ENCODE measurements around the gene OR8A1.
"Not testable (repeated sequence)": the region's sequence is repeated elsewhere in the genome, so short reads cannot be mapped to it uniquely, and the experiment has no call there.

OR8A1 gene

DNA sequence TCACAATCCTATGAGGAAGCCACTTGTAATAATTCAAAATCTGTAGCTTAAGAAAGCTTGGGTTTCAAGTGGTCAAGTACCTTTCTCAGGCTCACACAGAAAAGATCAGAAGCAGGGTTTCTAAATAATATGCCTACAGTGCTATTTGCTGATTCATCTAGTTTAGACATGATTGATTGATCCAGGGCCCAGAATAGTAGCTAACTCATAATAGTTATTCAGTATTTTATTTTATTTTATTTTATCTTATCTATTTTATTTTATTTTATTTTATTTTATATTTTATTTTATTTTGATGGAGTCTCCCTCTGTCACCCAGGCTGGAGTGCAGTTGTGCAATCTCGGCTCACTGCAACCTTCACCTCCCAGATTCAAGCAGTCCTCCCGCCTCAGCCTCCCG, 25.5 kb downstream of the OR8A1 start:
- FAIRE-seq = no peak

DNA sequence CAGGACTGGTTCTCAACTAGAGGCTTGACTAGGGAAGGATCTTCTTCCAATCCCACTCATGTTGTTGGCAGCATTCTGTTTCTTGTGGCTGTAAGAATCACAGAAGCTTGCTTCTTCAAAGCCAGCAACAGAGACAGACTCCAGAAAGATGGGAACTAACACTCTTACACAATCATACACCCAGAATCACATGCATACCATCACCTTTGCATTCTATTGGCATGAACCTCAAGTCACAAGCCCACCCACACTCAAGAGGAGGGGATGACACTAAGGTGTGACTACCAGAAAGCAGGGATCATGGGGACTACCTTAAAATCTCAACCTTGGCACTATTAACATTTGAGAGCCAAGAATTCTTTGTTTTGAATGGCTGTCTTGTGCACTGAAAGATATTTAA, 27.8 kb downstream of the OR8A1 start:
- FAIRE-seq = no peak

DNA sequence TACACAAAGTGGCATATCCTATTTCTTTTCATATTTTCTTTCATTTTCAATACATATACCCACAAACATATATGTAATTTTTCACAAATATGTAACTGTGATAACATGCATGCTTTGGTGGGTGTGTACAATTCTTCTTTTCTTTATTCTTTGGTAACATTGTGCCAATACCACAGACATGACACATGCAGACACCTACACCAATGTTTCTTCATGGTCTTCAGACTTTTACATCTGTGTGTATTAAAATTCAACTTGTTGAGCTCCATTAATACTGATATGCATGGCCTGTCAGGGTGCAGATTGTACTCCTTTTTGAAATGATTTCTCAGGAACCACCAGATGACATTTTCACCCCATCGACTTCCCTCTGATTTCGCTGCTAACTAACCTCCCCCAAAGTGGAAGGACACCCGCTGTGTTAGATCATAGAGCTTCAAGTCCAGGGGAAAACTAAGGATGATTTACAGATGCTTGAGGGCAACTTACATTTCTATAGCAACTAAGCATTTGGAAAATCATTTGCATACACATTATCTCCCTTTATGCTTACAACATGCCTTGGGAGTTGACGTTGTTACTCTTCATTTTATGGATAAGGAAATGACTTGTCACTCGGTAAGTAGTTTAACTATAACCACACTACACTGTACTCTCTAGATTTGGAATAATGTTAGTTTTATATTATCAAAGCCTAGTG, 31.0 kb downstream of the OR8A1 start:
- FAIRE-seq = no peak

DNA sequence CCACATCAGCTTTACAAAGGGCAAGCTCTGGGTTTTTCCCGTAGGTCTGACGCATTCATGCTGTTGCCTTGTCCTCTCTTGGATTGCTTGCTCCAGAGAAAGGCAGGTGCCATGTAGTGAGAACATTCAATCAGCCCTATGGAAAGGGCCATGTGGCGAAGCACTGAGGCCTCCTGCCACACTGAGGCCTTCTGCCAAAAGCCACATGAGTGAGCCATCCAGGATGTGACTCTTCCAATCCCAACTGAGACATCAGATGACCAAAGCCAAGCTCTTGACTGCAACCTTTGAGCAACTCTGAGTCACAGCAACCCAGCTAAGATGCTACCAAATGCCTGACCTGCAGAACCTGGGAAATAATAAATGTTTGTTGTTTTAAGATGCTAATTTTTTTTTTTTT, 32.4 kb downstream of the OR8A1 start:
- no peak for FAIRE-seq

DNA sequence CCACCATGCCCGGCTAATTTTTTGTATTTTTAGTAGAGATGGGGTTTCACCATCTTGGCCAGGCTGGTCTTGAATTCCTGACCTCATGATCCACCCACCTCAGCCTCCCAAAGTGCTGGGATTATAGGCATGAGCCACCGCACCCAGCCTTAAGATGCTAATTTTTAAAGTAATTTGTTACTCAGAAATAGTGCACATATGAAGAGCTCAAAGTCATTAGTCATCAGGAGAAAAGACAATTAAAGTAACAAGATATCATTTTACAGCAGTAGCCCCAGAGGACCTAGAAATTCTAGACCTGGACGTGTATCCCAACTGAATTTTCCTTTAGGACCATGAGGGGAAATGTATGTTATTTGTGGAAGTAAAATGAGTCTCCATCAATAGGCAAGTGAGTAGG, 32.9 kb downstream of the OR8A1 start:
- not testable (repeated sequence) for FAIRE-seq

DNA sequence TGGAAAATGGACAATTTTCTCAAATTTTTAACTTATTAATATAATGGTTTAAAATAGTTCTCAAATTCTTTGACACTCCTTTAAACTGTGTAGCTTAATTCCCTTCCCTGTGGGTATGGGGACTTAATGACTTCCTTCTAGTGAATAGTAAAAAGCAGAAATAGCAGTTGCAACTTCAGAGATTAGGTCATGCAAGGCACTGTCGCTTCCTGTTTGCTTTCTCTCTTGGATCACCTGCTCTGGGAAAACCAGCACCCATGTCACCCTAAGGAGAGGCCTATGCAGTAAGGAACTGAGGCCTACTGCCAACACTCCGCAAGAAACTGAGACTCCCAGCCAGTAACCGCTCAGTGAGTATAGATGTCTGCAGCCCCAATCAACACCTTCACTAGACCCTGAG, 35.9 kb downstream of the OR8A1 start:
- FAIRE-seq = no peak

DNA sequence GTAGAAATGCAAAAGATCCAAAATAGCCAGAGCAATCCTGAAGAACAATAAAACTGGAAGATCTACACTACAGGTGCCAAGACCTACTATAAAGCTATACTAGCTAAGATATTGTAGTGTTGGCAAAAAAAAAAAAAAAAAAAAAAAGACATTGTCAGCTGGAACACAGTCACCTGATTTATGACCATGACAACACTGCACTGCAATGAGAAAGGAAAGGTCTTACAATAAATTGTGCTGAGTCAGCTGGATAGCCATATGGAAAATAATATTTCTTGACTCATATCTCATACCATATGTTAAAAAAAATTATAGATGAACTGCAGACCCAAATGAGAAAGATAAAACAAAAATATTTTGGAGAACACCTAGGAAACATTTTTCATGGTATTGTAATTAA, 38.4 kb downstream of the OR8A1 start:
- no peak for FAIRE-seq

DNA sequence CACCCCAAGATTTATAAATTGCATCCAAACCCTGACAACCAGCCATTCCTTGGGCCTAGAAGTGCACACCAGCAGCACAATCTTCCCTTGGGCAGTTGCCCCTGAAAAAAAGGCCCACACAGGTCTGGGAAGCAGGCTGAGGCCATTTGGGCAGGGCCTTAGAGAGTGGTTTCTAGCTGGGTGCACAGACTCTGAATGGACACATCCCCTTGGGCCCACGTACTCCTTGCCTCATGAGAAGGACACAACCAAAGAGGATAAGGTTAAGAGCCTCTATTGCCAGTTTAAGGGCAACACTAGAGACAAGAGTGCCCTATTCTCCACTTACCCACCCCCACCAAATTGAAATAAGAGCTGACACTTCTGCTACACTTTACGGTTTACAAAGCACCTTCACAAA, 40.5 kb downstream of the OR8A1 start:
- no peak for FAIRE-seq

DNA sequence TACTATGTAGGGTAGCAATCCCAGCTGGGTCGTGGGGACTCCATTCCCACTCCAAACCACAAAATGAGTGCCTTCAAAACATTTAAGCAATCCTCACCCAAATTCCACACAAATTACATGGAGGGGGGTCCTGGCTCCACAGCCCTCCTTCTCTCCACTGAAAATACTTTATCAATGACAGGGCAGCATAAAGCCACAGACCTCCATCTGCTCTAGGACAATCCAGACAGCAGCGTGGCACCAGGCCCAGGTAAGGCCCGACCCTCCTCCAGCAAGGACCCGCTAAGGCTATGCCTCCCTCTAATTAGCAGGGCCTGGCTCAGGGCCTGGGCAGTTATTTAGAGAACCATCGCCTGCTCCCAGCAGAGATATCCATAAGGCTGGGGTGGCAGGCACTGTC, 41.3 kb downstream of the OR8A1 start, which contains the start of gene PANX3:
PANX3 (plus strand) TSS at position 365 of the 400 bp plus-strand sequence. CDS start 129 bp downstream, outside the sequence.
- FAIRE-seq = no peak

DNA sequence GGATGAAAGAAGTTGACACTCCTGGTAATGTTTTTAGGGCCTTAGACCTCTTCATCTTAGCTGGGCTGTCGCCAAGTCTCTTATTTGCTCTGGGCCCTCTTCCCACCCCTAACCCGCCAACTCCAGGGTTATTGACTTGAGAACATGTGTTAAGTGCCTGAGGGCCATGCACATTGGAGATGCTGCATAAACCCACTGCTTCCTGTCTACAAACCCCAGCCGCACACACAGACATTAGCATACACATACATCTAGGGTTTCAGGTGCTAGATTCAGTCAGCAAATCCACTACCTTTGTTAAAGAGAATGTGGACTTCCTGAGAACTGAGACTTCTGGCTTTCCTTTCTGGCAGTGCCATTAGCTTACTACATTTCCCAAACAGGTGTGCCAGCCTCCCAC, 42.2 kb downstream of the OR8A1 start:
- no peak for FAIRE-seq

DNA sequence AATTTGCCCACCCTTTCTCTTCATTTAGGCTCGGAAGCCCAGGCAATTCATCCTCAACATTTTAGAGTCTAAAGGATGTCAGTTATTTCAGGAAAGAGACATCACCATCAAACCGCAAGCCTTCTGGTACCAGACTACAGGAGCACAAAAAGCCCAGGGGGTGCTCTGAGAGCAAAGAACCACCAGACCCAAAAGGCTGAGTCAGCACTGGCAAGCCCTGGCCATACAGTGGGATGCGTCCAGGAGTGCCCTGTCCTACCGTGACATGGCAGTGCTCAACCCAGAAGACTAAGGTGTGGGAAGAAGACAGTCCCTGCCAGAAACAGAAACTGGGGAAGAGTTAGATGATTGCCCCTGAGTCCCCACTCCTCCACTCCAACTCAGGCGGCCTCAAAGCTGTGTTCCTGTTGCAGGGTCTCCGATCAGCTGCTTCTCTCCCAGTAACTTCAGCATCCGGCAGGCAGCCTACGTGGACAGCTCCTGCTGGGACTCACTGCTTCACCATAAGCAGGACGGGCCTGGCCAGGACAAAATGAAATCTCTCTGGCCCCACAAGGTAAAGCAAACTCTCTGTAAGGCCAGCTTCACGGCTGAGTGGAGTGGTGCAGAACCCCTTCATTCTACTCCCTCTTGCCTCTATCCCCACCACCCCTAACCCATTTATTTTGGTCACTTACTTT, 42.9 kb downstream of the OR8A1 start:
- no peak for FAIRE-seq

DNA sequence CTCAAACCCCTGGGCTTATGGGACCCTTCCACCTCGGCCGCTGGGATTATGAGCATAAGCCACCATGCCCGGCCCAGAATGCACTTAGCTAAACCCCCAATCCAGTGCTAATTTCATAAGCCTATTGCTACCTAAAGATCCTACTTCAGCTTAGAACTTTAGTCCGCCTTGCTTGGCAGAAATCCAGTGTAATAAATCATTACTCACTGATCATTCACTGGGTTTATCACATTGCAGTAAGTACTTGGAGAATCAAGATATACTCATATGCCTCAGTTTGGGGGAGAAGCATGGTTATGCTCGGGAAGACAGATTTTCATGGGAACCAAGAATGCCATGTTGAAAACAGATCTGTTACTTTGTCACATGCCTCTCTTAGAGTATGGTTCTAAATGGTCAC, 49.1 kb downstream of the OR8A1 start:
- no peak for FAIRE-seq

Measured in endometrium (tissue), 2 donors.